Suprapubic skin (tissue), 3 donors: Measurements from ENCODE around the gene OR9A4.

Experiments used
- EP300 ChIP-seq: sonication (generic); formaldehyde crosslinking; IDR thresholded peaks from one replicate; pipeline ENCODE4 v1.6.1; 2017; ENCODE audit warnings: antibody characterized with exemption
- POLR2A ChIP-seq, 2 donors: fragments of 450-650 bp; IDR thresholded peaks; one replicate each; pipeline ENCODE4 v1.6.1; 2017; ENCODE audit warnings: antibody characterized with exemption in 2 of 2, mild to moderate bottlenecking in 2 of 2, moderate library complexity in 2 of 2
- TF ChIP-seq, protein P1 (sequence below), 2 donors: fragments of 200-600 bp in 1 of 2; fragments of 450-650 bp in 1 of 2; sonication (generic) in 1 of 2; IDR thresholded peaks; one replicate each; pipeline ENCODE4 v1.5.1; 2016 to 2019; ENCODE audit warnings: antibody characterized with exemption in 2 of 2, mild to moderate bottlenecking in 1 of 2, moderate library complexity in 1 of 2

DNA sequence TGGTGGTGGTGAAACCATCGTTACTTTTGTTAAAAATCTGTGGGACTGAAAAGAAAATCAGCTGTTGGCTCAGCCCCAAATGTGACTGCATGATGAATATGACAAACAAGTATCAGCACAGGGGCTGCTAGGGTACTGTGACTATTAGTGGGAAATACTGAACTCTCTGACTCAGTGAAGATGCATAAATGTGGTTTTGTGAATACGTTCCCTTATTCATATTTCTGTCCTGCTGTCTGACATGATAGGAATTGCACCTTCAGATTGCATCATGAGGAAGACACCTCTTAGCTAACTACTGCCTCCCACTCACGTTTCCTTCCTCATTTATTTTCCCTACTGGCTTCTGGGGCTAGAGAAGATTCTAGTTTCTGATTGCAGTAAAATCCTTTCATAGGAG, 29.2 kb downstream of the OR9A4 start:
- TF ChIP-seq, protein P1, sequence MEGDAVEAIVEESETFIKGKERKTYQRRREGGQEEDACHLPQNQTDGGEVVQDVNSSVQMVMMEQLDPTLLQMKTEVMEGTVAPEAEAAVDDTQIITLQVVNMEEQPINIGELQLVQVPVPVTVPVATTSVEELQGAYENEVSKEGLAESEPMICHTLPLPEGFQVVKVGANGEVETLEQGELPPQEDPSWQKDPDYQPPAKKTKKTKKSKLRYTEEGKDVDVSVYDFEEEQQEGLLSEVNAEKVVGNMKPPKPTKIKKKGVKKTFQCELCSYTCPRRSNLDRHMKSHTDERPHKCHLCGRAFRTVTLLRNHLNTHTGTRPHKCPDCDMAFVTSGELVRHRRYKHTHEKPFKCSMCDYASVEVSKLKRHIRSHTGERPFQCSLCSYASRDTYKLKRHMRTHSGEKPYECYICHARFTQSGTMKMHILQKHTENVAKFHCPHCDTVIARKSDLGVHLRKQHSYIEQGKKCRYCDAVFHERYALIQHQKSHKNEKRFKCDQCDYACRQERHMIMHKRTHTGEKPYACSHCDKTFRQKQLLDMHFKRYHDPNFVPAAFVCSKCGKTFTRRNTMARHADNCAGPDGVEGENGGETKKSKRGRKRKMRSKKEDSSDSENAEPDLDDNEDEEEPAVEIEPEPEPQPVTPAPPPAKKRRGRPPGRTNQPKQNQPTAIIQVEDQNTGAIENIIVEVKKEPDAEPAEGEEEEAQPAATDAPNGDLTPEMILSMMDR (IDR thresholded peaks at IDR 0.05), result no peak
- TF ChIP-seq EP300, result no peak
- no peak for TF ChIP-seq POLR2A (IDR thresholded peaks at IDR 0.05)
